Kidney epithelial cell (primary cell): ENCODE measurements around the gene ARL5B. TPM values are rescaled to one million over a fixed set of nuclear protein-coding genes. Genes with fewer than 3 reads are reported as not detected.

Source experiments
- DNase-seq: peaks from one replicate; pipeline ENCODE4 v3.0.0-alpha.2; 2010; ENCODE audit warnings: low read depth
- H3K27me3 ChIP-seq: 2 replicates; pipeline ENCODE4 v1.6.0; 2011; ENCODE audit warnings: low read length; ENCODE audit not compliant: control insufficient read depth, insufficient read depth
- H3K36me3 ChIP-seq: 2 replicates; pipeline ENCODE4 v1.5.1; 2011; ENCODE audit warnings: low read length; ENCODE audit not compliant: control insufficient read depth, insufficient read depth
- H3K4me3 ChIP-seq: 2 replicates; pipeline ENCODE4 v1.5.1; 2011; ENCODE audit warnings: low read depth, mild to moderate bottlenecking, control low read depth, low read length
- total RNA-seq: library from RNA; depleted of rRNA; stranded (reverse); fragments of >200 nt; gene quantifications from 2 replicates; pipeline ENCODE4 v1.2.3, GENCODE V29; 2015
- TF ChIP-seq, protein P1 (sequence below): IDR thresholded peaks from 2 replicates; pipeline ENCODE4 v1.5.1; 2011; ENCODE audit warnings: mild to moderate bottlenecking, moderate library complexity, low read length, control low read depth, inconsistent platforms; ENCODE audit not compliant: insufficient read depth, poor library complexity, severe bottlenecking

Gene ARL5B
- total RNA-seq, 1 donor from 2014 or later: 30.3 TPM

DNA sequence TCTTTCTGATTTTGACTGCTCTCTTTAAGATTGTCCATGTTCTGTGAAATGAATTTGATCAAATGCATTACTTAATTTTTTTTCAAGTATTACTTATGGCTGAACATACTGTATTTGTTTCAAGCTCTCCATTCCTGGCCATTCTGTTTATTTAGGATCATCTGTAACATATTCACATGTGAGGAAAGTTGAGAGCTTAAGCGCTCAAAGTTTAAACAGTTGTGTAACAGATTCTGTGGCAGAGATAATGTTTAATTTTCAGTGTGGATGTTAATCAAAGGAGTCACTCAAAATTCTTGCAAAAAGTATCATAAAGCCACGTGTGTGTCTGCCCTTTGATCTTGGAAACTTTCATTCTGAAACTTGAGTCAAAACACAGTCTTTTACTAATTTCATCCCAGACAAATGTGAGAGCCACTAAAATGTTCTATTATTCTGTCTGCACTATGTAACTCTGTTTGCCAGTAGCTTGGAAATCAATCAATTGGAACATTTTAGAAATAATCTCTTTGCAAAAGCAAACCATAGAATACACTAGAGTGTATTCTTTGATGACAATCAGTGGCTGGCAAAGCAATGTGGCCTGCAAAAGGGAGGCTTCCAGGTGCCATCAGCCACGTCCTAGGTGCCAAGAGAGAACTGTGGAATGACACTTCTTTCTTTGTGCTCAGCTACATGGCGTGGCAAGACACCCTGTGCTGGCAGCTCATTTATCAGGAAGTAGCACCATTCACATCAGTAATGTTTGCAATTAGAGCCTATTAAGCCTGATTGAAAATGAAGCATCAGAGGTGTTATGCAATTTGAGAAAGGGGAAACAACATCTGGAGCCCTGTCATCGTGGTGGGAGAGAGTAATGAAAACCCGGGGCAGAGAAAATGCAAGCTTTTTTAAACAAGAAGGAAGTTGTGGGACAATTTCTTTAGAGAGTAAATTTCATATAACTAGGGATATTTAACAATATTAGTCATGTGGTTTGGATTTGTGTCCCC lies 40.9 kb downstream of the ARL5B start:
- DNase-seq: no peak
- Histone ChIP-seq H3K36me3 (no peaks in the 10 kb centered on the region), H3K27me3 (no peaks in the 10 kb centered on the region), H3K4me3 (no peak overlapping the region)
- TF ChIP-seq, protein P1, sequence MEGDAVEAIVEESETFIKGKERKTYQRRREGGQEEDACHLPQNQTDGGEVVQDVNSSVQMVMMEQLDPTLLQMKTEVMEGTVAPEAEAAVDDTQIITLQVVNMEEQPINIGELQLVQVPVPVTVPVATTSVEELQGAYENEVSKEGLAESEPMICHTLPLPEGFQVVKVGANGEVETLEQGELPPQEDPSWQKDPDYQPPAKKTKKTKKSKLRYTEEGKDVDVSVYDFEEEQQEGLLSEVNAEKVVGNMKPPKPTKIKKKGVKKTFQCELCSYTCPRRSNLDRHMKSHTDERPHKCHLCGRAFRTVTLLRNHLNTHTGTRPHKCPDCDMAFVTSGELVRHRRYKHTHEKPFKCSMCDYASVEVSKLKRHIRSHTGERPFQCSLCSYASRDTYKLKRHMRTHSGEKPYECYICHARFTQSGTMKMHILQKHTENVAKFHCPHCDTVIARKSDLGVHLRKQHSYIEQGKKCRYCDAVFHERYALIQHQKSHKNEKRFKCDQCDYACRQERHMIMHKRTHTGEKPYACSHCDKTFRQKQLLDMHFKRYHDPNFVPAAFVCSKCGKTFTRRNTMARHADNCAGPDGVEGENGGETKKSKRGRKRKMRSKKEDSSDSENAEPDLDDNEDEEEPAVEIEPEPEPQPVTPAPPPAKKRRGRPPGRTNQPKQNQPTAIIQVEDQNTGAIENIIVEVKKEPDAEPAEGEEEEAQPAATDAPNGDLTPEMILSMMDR: no peak

DNA sequence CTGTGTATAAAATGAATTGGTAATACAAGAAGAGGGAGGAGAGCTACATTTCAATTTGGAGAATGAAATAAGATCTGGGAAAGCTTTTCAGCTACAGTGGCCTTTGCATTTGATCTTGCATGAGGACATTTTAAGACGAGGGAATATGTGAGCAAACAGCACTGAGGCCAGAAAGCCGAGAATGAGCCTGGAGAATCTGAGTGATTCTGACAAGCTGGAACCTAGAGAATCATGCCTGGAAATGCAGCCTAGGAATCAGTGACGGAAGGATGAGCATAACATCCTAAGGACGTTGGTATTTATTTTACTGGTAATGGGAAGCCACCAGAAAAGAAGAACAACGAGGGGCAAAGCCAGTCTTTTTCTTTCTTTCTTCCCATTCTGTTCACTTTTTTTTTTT lies 44.3 kb downstream of the ARL5B start:
- TF ChIP-seq, protein P1: no peak
- Histone ChIP-seq H3K27me3 (no peaks in the 10 kb centered on the region), H3K4me3 (no peak overlapping the region), H3K36me3 (no peaks in the 10 kb centered on the region)
- DNase-seq: no peak

DNA sequence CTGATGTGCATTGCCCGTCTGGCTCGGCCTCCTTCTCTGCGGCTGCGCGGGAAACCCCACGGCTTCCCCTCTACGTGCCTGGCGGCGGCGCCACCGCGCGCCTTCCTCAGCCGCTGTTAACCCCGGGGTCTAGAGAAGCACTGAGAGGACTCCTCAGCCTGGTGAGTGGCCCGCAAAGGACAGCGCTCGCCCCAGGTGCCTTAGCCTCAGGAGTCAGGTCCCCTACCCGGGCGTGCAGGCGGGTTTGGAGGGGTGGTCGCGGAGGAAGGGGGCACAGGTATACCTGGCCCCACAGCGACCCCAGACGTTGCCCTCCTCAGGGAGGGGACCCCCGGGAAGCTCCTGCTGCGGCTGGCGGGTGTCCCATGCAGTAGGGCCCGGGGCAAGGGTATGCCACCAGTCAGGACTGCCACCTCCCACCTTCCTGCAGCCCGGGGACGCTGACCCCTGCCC lies 51.0 kb downstream of the ARL5B start:
- Histone ChIP-seq H3K4me3 (no peak overlapping the region), H3K27me3 (no peaks in the 10 kb centered on the region), H3K36me3 (no peaks in the 10 kb centered on the region)
- TF ChIP-seq, protein P1: no peak
- no peak for DNase-seq

DNA sequence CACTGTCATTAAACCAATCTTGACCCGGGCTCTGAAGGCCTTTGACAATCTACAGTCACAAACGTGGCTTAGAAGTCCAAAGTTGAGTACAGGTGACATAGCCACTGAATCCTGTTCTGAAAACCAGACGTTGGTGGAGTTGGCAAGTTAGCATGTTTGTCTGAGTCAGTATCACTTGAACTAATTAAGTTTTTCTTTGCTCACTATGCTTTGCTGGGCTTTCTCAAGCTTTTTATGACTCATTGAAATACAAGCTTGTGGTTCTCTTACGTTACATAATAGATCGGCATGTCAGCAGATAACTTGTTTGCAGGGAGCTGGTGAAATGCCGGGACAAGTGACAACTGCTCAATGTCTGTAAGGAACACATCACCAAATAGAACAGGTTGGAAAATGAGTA lies 53.8 kb downstream of the ARL5B start:
- H3K27me3 ChIP-seq: no peaks in the 10 kb centered on the region
- TF ChIP-seq, protein P1: no peak
- H3K36me3 ChIP-seq: no peaks in the 10 kb centered on the region
- no peak overlapping the region for H3K4me3 ChIP-seq
- DNase-seq: peak; percentile 90

DNA sequence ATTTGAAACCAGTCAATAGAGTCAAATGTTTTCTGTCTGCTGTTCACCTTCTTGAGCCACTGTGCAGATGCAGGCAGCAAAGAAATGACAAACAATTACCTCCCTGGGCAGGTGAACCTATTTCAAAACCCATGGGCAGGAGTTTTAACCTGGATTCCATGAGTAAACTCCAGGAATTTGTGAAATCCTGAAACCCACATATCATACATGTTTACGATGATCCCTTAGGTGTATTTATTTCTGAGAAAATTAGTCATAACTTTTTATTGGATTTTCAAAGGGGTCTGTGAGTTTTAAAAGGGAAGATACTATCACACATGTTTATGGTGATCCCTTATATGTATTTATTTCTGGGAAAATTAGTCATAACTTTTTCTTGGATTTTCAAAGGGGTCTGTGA lies 59.8 kb downstream of the ARL5B start:
- Histone ChIP-seq H3K4me3 (no peak overlapping the region), H3K36me3 (no peaks in the 10 kb centered on the region), H3K27me3 (no peaks in the 10 kb centered on the region)
- no peak for DNase-seq
- TF ChIP-seq, protein P1: no peak

DNA sequence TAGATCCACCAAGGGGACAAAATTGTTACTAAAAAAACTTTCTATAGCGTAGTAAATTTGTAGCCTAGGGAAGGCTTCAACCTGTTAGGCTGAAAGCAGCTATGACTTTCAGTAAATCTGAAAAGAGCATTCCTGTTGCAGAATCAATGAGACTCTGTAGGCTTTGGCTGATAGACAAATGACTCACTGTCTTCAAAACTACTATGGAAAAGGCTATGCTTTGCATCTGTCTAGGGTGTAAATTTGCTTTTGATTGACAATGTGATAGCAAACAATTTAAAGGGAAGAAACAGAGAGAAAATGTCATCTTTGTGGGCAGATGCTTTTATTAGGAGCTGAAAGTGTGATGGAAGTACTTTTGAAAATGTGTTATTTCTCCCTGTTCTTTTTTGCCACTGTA lies 60.6 kb downstream of the ARL5B start:
- no peaks in the 10 kb centered on the region for H3K27me3 ChIP-seq
- no peaks in the 10 kb centered on the region for H3K36me3 ChIP-seq
- no peak overlapping the region for H3K4me3 ChIP-seq
- TF ChIP-seq, protein P1: no peak
- DNase-seq: no peak
